Esophagus squamous epithelium (tissue), 5 donors: ENCODE measurements around the gene PLPP4. TPM values are rescaled to one million over a fixed set of nuclear protein-coding genes. Genes with fewer than 3 reads are reported as not detected.

Experiments used
- DNase-seq: peaks from one replicate; lab custom pipeline; 2025; lab: John Stamatoyannopoulos, UW
- H3K27ac ChIP-seq, 4 donors: fragments of 200-600 bp; sonication (generic); one replicate each; pipeline ENCODE4 v1.5.1; 2016 to 2019; ENCODE audit warnings: mild to moderate bottlenecking in 1 of 4
- H3K27me3 ChIP-seq, 4 donors: fragments of 200-600 bp; sonication (generic); 1 replicate in 3 of 4; 2 replicates in 1 of 4; pipeline versions ENCODE4 v1.5.1 to v1.6.0; 2017 to 2021; ENCODE audit warnings: antibody characterized with exemption in 1 of 4
- H3K36me3 ChIP-seq, 3 donors: fragments of 200-600 bp; sonication (generic); one replicate each; pipeline ENCODE4 v1.5.1; 2016 to 2019
- H3K4me1 ChIP-seq, 3 donors: fragments of 200-600 bp; sonication (generic); one replicate each; pipeline ENCODE4 v1.5.1; 2017 to 2019
- H3K4me3 ChIP-seq, 4 donors: fragments of 200-600 bp; sonication (generic); 1 replicate in 3 of 4; 2 replicates in 1 of 4; pipeline ENCODE4 v1.5.1; 2016 to 2019; ENCODE audit warnings: mild to moderate bottlenecking in 2 of 4, moderate library complexity in 1 of 4
- H3K9me3 ChIP-seq, 3 donors: fragments of 200-600 bp; sonication (generic); one replicate each; pipeline ENCODE4 v1.5.1; 2016 to 2019
- CTCF ChIP-seq, 6 experiments: fragments of 450-650 bp in 4 of 6; fragments of 200-600 bp in 2 of 6; sonication (generic) in 2 of 6; IDR thresholded peaks; one replicate each; pipeline ENCODE4 v1.5.1; 2016 to 2019; ENCODE audit warnings: antibody characterized with exemption in 6 of 6, mild to moderate bottlenecking in 4 of 6, moderate library complexity in 4 of 6
- POLR2A ChIP-seq, 4 donors: fragments of 450-650 bp; IDR thresholded peaks; one replicate each; pipeline ENCODE4 v1.6.1; 2017; ENCODE audit warnings: antibody characterized with exemption in 4 of 4, mild to moderate bottlenecking in 4 of 4, moderate library complexity in 3 of 4
- WGBS, 2 donors: methylation state at CpG; one replicate each; pipeline ENCODE4 v1.1.5; 2018; 5-methylcytosine and 5-hydroxymethylcytosine counted together
- intact Hi-C: fragments of 100-400 bp; cut with DNase I; formaldehyde crosslinking; loops from one replicate; pipeline ENCODE4 v1.15.0; 2022
- total RNA-seq, 4 donors: library from RNA; depleted of rRNA; stranded (reverse); fragments of >200 nt; gene quantifications; one replicate each; pipeline ENCODE4 v1.1.0, GENCODE V29; 2016
- donor health status: DM: yes; HTN: yes; CAD: no.

Gene PLPP4
- total RNA-seq, 4 donors from 2014 or later = 0.38 to 0.49 TPM; not detected in 2

GRCh38 chr10:120428754-120429153 lies 28.3 kb upstream of the PLPP4 start:
- intact Hi-C loops = loop anchor here (10.0 kb wide), 1 partner anchor 306 kb away; no protein-coding TSS in a partner anchor
- Histone ChIP-seq H3K36me3 (no peaks in the 10 kb centered on the region), H3K4me3 (no peak overlapping the region), H3K4me1 (no peaks in the 10 kb centered on the region), H3K27ac (no peak overlapping the region), H3K9me3 (no peaks in the 10 kb centered on the region), H3K27me3 (peaks cover 0 to 33% (median 0%) of the 10 kb centered on the region in 4 donors)
- no peak for DNase-seq
- 54 to 71% methylated on average over 5 of the region's 5 CpGs for WGBS, 2 donors
- TF ChIP-seq POLR2A (IDR thresholded peaks at IDR 0.05) = no peak

- DNase-seq = no peak
- 73 to 89% methylated on average over 5 of the region's 5 CpGs for WGBS, 2 donors
- Histone ChIP-seq H3K27me3 (peaks cover 0 to 33% (median 0%) of the 10 kb centered on the region in 4 donors), H3K4me3 (no peak overlapping the region), H3K27ac (no peak overlapping the region), H3K4me1 (no peaks in the 10 kb centered on the region), H3K36me3 (no peaks in the 10 kb centered on the region), H3K9me3 (no peaks in the 10 kb centered on the region)
- TF ChIP-seq CTCF (IDR thresholded peaks at IDR 0.05) (no peak), POLR2A (IDR thresholded peaks at IDR 0.05) (no peak)
- intact Hi-C loops = loop anchor here (10.0 kb wide), 1 partner anchor 305 kb away; no protein-coding TSS in a partner anchor
Measured at GRCh38 chr10:120429395-120429794, 27.6 kb upstream of the PLPP4 start.

- H3K36me3 ChIP-seq = no peaks in the 10 kb centered on the region
- peaks cover 0 to 28% (median 0%) of the 10 kb centered on the region in 4 donors for H3K27me3 ChIP-seq
- H3K4me3 ChIP-seq = no peak overlapping the region
- no peak overlapping the region for H3K27ac ChIP-seq
- H3K4me1 ChIP-seq = no peaks in the 10 kb centered on the region
- H3K9me3 ChIP-seq = no peaks in the 10 kb centered on the region
- intact Hi-C loops = no loop called here
- no peak for DNase-seq
- TF ChIP-seq POLR2A (IDR thresholded peaks at IDR 0.05) (no peak), CTCF (IDR thresholded peaks at IDR 0.05) (no peak)
- 43 to 49% methylated on average over 8 of the region's 8 CpGs for WGBS, 2 donors
Measured at GRCh38 chr10:120431251-120431651, 25.8 kb upstream of the PLPP4 start.

GRCh38 chr10:120432209-120432608 lies 24.8 kb upstream of the PLPP4 start:
- no peaks in the 10 kb centered on the region for H3K4me1 ChIP-seq
- no peak overlapping the region for H3K27ac ChIP-seq
- no peaks in the 10 kb centered on the region for H3K36me3 ChIP-seq
- 57 to 63% methylated on average over 3 of the region's 3 CpGs for WGBS, 2 donors
- H3K9me3 ChIP-seq = no peaks in the 10 kb centered on the region
- no peak for DNase-seq
- intact Hi-C loops = no loop called here
- H3K4me3 ChIP-seq = no peak overlapping the region
- TF ChIP-seq POLR2A (IDR thresholded peaks at IDR 0.05) = no peak
- no peak for TF ChIP-seq CTCF (IDR thresholded peaks at IDR 0.05)
- peaks cover 0 to 26% (median 0%) of the 10 kb centered on the region in 4 donors for H3K27me3 ChIP-seq

- H3K27me3 ChIP-seq = peaks cover 0 to 26% (median 0%) of the 10 kb centered on the region in 4 donors
- no peaks in the 10 kb centered on the region for H3K4me1 ChIP-seq
- no peak overlapping the region for H3K4me3 ChIP-seq
- no peak for DNase-seq
- no peaks in the 10 kb centered on the region for H3K36me3 ChIP-seq
- H3K9me3 ChIP-seq = no peaks in the 10 kb centered on the region
- intact Hi-C loops = no loop called here
- TF ChIP-seq POLR2A (IDR thresholded peaks at IDR 0.05) = no peak
- no peak for TF ChIP-seq CTCF (IDR thresholded peaks at IDR 0.05)
- WGBS, 2 donors = 66 to 74% methylated on average over 3 of the region's 3 CpGs
- no peak overlapping the region for H3K27ac ChIP-seq
Measured at GRCh38 chr10:120433141-120433540, 23.9 kb upstream of the PLPP4 start.
